ENCODE measurements around the gene NEGR1.

DNA sequence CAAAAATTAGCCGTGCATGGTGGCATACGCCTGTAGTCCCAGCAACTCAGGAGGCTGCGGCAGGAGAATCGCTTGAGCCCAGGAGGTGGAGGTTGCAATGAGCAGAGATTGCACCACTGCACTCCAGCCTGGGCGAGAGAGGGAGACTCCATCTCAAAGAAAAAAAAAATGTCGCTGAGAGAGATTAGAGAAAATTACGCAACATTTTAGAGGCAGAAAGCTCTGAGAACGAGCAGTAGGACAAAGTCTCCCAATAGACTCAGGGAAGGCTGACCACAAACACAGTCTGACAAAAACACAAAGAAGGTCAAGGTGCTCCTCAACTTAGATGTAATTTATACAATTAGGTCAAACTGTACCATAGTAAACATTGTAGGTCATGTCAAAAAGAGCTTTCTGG, 833.9 kb downstream of the NEGR1 start:
- TF ChIP-seq POLR2A (IDR thresholded peaks at IDR 0.05) (no peak), EP300 (IDR thresholded peaks at IDR 0.05) (no peak)
- TF ChIP-seq, protein P1, sequence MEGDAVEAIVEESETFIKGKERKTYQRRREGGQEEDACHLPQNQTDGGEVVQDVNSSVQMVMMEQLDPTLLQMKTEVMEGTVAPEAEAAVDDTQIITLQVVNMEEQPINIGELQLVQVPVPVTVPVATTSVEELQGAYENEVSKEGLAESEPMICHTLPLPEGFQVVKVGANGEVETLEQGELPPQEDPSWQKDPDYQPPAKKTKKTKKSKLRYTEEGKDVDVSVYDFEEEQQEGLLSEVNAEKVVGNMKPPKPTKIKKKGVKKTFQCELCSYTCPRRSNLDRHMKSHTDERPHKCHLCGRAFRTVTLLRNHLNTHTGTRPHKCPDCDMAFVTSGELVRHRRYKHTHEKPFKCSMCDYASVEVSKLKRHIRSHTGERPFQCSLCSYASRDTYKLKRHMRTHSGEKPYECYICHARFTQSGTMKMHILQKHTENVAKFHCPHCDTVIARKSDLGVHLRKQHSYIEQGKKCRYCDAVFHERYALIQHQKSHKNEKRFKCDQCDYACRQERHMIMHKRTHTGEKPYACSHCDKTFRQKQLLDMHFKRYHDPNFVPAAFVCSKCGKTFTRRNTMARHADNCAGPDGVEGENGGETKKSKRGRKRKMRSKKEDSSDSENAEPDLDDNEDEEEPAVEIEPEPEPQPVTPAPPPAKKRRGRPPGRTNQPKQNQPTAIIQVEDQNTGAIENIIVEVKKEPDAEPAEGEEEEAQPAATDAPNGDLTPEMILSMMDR (IDR thresholded peaks at IDR 0.05): no peak

Measured in ovary (tissue), 3 donors.